Stimulated activated CD4-positive, alpha-beta T cell treated with anti-CD3 and anti-CD28 coated beads, Interleukin-4, amount 100 ng/mL, for 4 hours (primary cell): ENCODE measurements around the gene ANKHD1.
A peak's percentile ranks its signal among the peaks of the same experiment; 100 is the strongest.

ENCODE experiments used
- DNase-seq, 2 experiments: peaks; one replicate each; pipeline ENCODE4 v3.0.0-alpha.2; 2020

The ANKHD1 gene

DNA sequence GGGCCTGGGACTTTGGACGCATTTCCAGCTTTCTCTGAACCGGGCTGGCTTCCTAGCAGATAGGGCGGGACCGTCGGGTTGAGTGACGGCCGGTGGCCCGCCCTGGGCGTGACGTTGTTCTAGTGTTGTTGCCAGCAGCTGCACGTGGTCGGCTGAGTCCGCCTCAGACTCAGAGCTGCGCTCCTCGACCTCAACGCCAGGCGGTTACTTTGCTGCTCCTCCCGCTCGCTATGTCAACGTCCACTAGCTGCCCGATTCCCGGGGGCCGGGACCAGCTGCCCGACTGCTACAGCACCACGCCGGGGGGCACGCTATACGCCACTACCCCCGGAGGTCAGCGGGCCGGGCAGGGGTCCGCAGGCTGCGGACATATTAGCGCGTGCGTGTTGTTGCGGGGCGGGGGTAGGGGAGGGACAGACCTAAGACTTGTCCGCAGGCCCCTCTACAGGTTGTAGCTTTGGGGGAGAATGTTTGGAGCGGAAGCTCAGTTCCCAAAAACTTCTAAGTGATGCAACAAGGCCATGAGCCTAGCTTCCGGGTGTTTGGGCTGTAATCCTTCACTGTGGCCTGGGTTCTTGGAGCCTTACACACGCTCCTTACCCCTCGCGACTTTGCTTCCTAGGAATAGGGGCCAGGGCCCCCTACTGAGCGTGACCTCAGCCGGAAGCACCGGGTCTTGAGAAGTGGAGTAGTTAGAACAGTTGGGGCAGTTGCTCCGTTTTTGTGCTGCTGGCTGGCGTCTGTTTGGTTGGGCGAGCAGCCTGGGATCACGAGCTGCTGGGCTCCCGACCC lies 146.1 kb downstream of the ANKHD1 start, which contains the start of gene EIF4EBP3:
Gene EIF4EBP3 (plus strand): TSS at position 155 of the 792 bp plus-strand sequence. CDS start 76 bp downstream, at position 231.
- peak; percentile 78 to 83 for DNase-seq

GRCh38 chr5:140548300-140548688 lies 146.7 kb downstream of the ANKHD1 start:
- no peak for DNase-seq

DNA sequence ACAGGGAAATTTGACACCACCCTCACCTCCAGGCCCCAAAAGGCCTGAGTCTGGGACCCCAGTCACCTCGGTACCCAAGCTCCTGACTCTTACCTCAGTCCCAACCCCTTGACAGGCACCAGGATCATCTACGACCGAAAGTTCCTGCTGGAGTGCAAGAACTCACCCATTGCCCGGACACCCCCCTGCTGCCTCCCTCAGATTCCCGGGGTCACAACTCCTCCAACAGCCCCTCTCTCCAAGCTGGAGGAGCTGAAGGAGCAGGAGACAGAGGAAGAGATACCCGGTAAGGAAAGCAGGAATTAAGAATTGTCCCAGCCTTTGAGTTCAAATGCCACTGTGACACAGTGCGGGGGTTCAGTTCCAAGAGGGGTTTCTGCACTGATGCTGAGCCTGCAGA lies 147.2 kb downstream of the ANKHD1 start:
- DNase-seq = no peak

DNA sequence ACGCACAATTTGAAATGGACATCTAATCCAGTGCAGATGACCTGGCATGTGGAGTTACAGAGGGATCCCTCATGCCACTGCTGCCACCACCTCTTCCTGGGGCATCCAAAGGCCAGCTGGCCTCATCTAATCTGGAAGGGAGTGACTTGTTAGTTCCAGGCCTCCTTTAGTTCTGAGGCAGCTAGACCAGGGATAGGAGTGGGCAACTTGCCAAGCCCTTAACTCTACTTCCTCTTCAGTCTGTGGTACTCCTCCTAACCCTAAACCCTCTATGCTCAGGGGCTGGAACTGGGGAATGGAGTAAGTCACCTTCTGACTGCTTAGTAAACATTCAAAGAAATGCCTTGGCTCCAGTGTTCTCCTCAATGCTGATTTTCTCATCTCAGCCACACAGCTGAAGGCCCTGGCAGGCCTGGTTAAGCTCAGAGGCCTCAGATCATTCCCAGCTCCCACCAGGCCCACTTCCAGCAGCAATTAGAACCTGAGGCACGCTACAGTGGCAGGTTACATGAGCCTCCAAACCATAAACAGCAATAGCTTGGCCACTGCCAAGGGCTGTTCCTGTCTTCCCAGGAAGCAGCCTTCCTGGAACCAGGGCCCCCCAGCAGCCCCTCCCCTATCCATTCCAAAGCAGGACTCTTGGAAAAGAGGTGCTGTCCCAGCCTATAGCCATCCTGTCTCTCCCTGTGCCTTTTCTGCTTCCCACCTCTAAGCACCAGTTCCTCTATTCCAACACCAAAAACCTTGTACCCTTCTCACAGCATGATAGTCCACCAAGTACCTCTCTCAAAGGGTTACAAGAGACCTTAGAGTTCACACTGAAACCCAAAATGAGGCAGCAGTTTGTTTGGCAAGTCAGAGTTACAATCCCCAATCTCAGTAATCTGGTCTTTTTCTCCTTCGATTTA lies 147.9 kb downstream of the ANKHD1 start:
- DNase-seq = no peak

DNA sequence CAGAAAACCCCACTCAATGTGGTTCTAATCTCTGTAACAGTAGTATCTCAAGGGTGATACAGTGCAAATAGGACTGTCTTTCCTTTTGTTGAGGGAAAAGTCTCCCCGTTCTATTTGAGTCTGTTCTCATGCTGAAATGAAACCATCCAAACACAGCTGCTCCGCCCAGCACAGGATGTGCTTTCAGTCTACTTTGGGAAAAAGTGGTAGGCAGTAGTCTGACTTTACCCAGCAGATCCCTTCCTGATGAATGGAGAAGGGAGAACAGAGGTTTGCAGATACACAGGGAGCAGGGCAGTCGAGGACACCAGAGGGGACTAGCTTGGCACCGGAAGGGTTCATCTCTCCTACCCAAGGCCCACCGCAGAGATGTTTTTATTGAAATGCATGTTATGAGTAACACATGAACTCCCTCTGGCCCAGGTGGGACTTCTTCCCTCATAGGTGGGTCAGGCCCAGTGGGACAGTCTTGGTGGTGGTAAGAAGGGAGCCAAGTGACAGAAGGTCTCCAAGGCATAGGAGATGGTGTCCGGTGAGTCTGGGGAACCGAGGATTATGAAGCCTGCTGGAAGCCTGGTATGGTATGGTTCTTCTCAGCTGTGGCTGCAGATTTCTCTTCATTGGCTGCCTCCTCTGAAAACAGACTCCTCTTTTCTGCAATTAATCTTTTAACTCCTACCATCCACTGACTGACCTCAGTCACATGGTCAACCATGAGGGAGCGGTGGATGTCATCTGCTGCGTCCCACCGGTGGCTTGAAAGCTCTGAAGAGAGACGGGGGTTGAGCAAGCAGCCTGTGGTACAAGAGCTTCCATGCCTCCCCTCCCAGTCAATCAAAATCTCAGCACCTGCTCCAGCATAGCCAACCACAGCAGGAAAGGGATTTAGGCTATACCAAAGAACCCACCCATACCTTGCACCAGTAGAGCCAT lies 148.8 kb downstream of the ANKHD1 start:
- no peak for DNase-seq

GRCh38 chr5:140551872-140552271 lies 150.2 kb downstream of the ANKHD1 start:
- DNase-seq = no peak

- DNase-seq = no peak
These were observed 152.0 kb downstream of the ANKHD1 start for GRCh38 chr5:140553657-140554056.

DNA sequence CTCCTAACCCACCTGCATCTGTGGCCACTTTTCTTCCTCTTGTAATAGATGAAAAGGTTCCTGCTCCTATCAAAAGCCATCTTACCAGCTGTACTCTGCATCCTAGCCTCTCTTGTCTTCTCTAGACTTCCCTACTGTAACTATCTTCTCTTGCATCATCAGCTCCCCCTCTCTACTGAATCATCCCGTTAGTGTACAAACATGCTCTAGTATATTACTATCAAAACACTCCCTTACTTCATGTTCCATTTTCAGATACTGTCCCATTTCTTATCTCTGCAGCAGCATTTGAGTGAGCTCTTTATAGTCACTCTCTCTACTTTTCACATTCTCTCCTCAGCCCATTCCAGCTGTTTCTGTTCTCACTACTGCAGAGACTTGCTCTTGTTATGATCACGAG lies 152.8 kb downstream of the ANKHD1 start:
- DNase-seq = no peak

GRCh38 chr5:140555747-140556312 lies 154.2 kb downstream of the ANKHD1 start:
- DNase-seq = no peak

DNA sequence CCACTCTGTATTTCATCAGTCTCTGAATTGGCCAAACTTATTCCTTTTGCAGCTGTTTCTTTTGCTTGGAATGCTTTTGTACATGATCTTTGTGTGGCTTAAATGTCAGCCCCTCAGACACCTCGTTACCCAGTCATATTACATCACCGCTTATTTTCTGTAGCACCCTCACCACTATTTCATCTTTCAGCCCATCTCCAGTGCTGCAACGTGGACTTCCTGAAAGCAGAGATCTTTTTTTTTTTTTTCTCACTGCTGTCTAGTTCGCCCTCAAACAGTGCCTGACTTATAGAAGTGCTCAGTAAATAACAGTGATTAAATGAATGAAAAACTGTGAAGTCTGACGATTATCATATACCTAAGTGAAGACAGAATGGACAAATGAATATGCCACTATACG lies 154.8 kb downstream of the ANKHD1 start:
- no peak for DNase-seq

DNA sequence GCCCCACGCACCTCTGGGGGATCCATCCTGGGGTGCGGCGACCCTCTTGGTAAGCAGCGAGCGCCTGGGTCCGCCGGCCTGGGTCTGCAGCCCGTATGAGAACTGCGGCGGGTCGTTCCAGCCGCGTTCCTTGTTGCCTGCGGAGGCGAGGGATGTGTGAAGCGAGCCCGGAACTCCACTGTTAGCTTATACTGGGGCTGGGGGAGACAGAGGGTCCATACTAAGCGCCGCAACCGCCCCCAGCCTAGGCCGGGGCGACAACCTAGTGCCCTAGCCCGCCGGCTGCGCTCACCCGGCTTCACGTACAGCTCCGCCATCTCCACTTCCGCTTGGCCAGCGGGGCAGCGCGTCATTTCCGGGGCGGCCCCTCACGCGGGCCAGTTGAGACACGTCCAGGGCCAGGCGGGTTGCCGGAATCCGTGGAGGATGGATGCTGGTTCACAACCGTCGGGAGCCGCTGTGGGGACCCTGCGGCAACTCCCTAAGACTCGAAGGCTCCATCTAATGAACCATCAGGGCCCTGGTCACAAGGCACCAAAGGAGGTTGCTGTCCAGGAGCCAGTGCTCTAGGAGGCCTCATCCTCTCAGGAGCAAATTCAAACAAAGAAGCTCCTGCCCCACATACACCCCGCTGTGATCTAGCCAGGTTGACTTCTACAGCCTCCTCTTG lies 155.6 kb downstream of the ANKHD1 start, which contains the start of gene SRA1:
Gene SRA1 (minus strand): TSS at position 338 of the 670 bp plus-strand sequence. CDS start 21 bp downstream, at position 317.
- peak; percentile 77 to 83 for DNase-seq

DNA sequence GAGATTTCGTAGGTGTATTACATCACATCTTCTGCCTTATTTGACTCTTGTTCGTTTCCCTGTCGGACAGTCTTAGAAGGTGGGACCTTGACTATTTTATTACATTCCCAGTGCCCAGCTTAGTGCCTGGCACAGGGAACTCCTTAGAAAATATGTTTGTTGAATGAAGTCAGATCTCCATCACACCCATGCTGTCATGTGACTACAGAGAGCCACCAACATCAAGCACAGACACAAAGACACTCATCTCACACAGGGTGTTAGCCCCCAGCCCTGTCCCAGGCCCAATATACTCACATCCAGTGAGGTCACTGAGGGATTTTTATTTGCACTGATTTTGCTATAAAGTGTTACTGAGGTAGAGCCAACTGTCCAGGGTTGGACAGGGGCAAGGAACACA lies 156.3 kb downstream of the ANKHD1 start:
- no peak for DNase-seq

DNA sequence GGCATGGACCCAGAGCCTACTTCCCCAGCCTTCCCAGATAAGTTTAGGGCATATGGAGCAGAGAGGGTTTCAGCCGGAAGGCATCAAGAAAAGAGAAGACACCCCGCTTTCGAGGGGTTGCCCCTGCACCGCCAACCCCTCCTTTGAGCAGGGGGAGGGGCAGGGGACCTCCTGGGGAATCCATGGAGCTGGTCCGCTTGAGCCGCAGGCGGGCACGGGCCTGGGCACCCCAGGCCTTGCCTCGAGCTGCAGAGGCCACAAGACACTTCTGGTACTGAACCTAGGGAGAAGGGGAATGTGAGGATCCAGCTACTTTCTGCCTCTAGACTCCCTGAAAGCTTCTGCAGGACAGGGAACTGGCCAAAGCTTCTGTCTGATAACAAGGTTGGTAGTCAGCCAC lies 156.9 kb downstream of the ANKHD1 start:
- DNase-seq = no peak

- no peak for DNase-seq
These were observed 158.6 kb downstream of the ANKHD1 start for GRCh38 chr5:140560227-140560626.

GRCh38 chr5:140561753-140562523 lies 160.3 kb downstream of the ANKHD1 start:
- DNase-seq = no peak

DNA sequence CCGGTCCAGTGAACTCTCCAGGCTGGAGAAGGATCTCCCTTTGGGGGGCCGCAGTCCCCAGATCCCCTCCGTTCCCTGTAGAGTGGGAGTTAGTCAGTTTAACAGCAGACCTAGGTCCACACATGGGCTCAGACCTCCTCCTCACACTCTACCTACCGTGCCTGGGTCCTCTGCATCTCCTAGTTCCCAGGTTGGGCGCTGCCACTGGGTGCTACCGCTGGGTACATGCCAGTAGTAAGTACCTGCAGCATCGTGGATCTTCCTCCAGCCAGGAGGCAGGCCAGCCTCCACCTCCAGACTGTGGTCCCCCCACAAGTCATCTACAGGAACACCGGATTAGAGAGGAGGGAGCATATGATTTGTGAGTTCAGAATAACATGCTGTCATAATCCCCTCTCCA lies 162.0 kb downstream of the ANKHD1 start:
- no peak for DNase-seq

DNA sequence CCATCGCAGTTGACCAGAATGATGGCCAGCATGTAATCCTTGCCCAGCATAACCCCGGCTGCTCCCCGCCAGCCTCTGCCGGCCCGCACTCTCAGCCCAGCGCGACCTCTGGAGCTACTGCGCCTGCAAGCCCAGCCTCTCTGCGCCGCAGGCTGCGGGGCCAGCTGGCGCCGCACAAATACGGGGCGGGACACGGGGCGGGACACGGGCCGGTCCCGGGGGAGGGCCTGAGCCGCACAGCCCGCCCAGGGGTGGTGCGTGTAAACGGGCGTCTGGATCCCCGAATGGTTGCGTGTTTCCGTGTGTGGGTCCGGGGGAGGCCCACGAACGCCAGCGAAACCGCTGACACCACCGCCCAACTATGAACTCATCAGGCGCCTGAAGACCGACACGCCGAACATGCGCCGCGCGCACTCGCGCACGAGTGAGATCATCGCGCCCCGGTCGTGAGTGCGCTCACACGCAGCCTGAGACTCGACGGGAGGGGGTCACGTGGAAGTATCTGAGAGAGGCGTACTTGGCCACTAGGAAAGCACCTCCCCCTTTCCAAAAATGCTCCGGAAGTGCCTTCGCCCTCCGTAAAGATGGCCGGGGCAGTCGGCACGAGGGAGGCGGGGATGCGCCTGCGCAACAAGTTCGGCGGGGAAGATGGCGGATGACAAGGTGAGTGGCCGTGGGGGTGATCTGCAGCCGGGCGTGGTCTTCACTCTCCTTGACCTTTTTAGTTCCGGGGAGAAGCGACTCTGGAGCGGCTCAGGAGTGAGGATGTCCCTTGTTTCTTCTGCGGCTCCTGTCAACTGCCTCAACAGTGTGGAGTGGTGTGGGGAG lies 162.8 kb downstream of the ANKHD1 start, which contains the start of the genes APBB3 and SLC35A4:
Gene APBB3 (minus strand): TSS at position 403 of the 828 bp plus-strand sequence. CDS start 353 bp downstream, at position 50.
Gene SLC35A4 (plus strand): TSS at position 633 of the 828 bp plus-strand sequence. CDS start 2,342 bp downstream, outside the sequence.
- peak; percentile 89 to 98 for DNase-seq

DNA sequence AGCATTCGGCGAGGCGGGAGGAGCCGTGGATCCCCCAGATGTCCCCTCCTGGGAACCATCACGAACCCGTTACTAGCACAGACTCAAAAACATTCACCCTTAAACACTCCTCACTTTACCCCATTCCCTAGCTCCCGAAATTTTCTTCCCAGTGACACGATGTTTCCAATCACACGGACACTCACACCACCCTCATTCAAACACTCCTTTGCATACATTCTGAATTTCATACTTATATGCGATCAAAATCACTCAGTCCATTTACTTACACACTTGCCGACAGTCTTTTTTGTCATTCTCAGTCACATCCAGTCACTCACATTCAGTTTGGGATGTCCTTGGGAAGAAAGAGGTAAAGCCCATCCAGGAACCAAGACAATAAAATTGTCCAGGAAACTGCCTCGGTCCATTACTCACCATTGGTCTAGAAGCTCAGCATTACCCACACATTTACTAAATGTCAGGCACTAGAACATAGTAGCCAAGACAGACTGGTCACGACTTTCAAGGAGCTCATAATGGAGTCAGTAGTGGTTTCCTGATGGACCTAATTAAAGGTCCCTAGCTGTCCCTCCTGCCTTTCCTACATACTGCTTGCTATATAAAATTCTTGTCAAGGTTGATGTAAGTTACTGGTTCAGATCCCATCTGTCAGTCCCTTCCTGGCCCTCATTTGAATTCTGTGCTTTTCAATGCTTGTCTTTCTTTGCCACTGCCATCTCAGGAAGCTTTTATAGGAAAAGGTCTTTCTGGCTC lies 163.6 kb downstream of the ANKHD1 start:
- no peak for DNase-seq

GRCh38 chr5:140565780-140566095 lies 164.1 kb downstream of the ANKHD1 start:
- DNase-seq = no peak
